HepG2 (cell line): Measurements from ENCODE around the gene AP4S1. TPM values are rescaled to one million over a fixed set of nuclear protein-coding genes. Genes with fewer than 3 reads are reported as not detected.

Source experiments
- ATAC-seq: fragments of 200-7000 bp; cut with Tn5 transposase; 3 replicates; pipeline ENCODE4 v1.9.1; 2020; ENCODE audit warnings: mild to moderate bottlenecking, moderate library complexity
- BruUV-seq: library from RNA; stranded (reverse); fragments of 400-500 nt; replicated peaks from 2 replicates; lab custom pipeline; 2021; lab: Mats Ljungman, UMichigan
- CTCF ChIA-PET: fragments of 300-600 bp; formaldehyde crosslinking; extraction: SDS; loops from one replicate; lab custom pipeline; 2021; ENCODE audit warnings: low total read pairs, inconsistent platforms, low intra/inter-chr PET ratio; lab: Yijun Ruan, JAX
- POLR2A ChIA-PET: fragments of 350-600 bp; sonication (Branson Sonifier 250); formaldehyde crosslinking; loops from one replicate; lab custom pipeline; 2020; ENCODE audit warnings: antibody characterized with exemption, inconsistent platforms; lab: Yijun Ruan, JAX
- DNase-seq: peaks from one replicate; pipeline ENCODE4 v3.0.0-alpha.2; 2015; ENCODE audit warnings: low spot score
- FAIRE-seq: peaks from 3 replicates; lab custom pipeline; 2011; peaks lifted over from hg19 to GRCh38; lab: Jason Lieb, UNC
- H2AFZ ChIP-seq: one replicate; pipeline ENCODE4 v1.6.1; 2011; ENCODE audit warnings: low read length, inconsistent platforms
- H3K27ac ChIP-seq: fragments of 300-600 bp; 3 replicates; pipeline ENCODE4 v1.8.0; 2011; ENCODE audit warnings: mixed run types, mild to moderate bottlenecking, mixed read lengths, low read length, inconsistent platforms; ENCODE audit not compliant: insufficient read depth; ENCODE audit errors: extremely low read length
- H3K27me3 ChIP-seq, 2 experiments: fragments of 200-600 bp in 1 of 2; 2 replicates in 1 of 2; 3 replicates in 1 of 2; pipeline versions ENCODE4 v1.6.0 to v1.8.0; 2011; ENCODE audit warnings: low read length in 2 of 2, mild to moderate bottlenecking in 2 of 2, moderate library complexity in 2 of 2, inconsistent platforms in 1 of 2; ENCODE audit not compliant: insufficient read depth in 2 of 2, control insufficient read depth in 1 of 2
- H3K36me3 ChIP-seq, 2 experiments: fragments of 200-600 bp in 1 of 2; replicated peaks in 1 of 2; 2 replicates in 1 of 2; 3 replicates in 1 of 2; pipeline versions ENCODE4 v1.5.1 to v1.8.0; 2011; ENCODE audit warnings: low read length in 2 of 2, inconsistent platforms in 1 of 2; ENCODE audit not compliant: insufficient read depth in 2 of 2, control insufficient read depth in 1 of 2
- H3K4me1 ChIP-seq: 2 replicates; pipeline ENCODE4 v1.5.1; 2012; ENCODE audit warnings: low read length, inconsistent platforms; ENCODE audit not compliant: insufficient read depth
- H3K4me2 ChIP-seq: 2 replicates; pipeline ENCODE4 v1.6.0; 2011; ENCODE audit warnings: low read depth, low read length, inconsistent platforms
- H3K4me3 ChIP-seq, 3 experiments: fragments of 200-600 bp in 1 of 3; sonication (generic), shearing (Covaris generic) in 1 of 3; replicated peaks in 1 of 3; 2 replicates each; pipeline ENCODE4 v1.5.1; 2011 to 2016; ENCODE audit warnings: low read length in 3 of 3, inconsistent platforms in 2 of 3, low read depth in 2 of 3, mild to moderate bottlenecking in 2 of 3, control low read depth in 1 of 3, mixed read lengths in 1 of 3; ENCODE audit not compliant: insufficient read depth in 1 of 3
- H3K79me2 ChIP-seq: one replicate; pipeline ENCODE4 v1.6.1; 2011; ENCODE audit warnings: low read length, inconsistent platforms; ENCODE audit not compliant: insufficient read depth
- H3K9ac ChIP-seq: 2 replicates; pipeline ENCODE4 v1.6.0; 2011; ENCODE audit warnings: mild to moderate bottlenecking, low read depth, low read length, inconsistent platforms; ENCODE audit not compliant: insufficient read depth
- H3K9me3 ChIP-seq: 2 replicates; pipeline ENCODE4 v1.5.1; 2012; ENCODE audit warnings: mild to moderate bottlenecking, low read length
- H4K20me1 ChIP-seq: 2 replicates; pipeline ENCODE4 v1.6.0; 2011; ENCODE audit warnings: inconsistent platforms, mild to moderate bottlenecking, low read length, moderate library complexity; ENCODE audit not compliant: insufficient read depth
- AKAP8 ChIP-seq: sonication (generic); formaldehyde crosslinking; IDR thresholded peaks from 2 replicates; pipeline ENCODE4 v1.5.1; 2020; ENCODE audit warnings: mild to moderate bottlenecking, missing genetic modification reagents
- CCDC6 ChIP-seq: sonication (generic); formaldehyde crosslinking; IDR thresholded peaks from 2 replicates; pipeline ENCODE4 v1.8.1; 2022; ENCODE audit warnings: mild to moderate bottlenecking, missing genetic modification reagents, moderate library complexity
- FOXA1 ChIP-seq, 2 experiments: fragments of 450-650 bp in 1 of 2; sonication (generic) in 1 of 2; formaldehyde crosslinking in 1 of 2; IDR thresholded peaks; 2 replicates each; pipeline versions ENCODE4 v1.4.0 to v1.6.1; 2016 to 2020; ENCODE audit warnings: missing genetic modification reagents in 1 of 2
- SYNCRIP ChIP-seq: fragments of 200-400 bp; formaldehyde crosslinking; IDR thresholded peaks from 2 replicates; pipeline ENCODE4 v1.6.1; 2018; ENCODE audit warnings: mild to moderate bottlenecking, low read depth, low read length; ENCODE audit not compliant: insufficient read depth
- ZNF224 ChIP-seq: sonication (generic); formaldehyde crosslinking; IDR thresholded peaks from 2 replicates; pipeline ENCODE4 v1.5.0; 2020; ENCODE audit warnings: mild to moderate bottlenecking, missing genetic modification reagents
- ZNF446 ChIP-seq: sonication (generic); formaldehyde crosslinking; IDR thresholded peaks from 2 replicates; pipeline ENCODE4 v1.5.0; 2020; ENCODE audit warnings: mild to moderate bottlenecking, missing genetic modification reagents
- ZNF572 ChIP-seq: sonication (generic); formaldehyde crosslinking; IDR thresholded peaks from 2 replicates; pipeline ENCODE4 v1.5.1; 2020; ENCODE audit warnings: mild to moderate bottlenecking, missing genetic modification reagents
- ZNF607 ChIP-seq: sonication (generic); formaldehyde crosslinking; IDR thresholded peaks from 2 replicates; pipeline ENCODE4 v1.5.1; 2020; ENCODE audit warnings: missing genetic modification reagents, mild to moderate bottlenecking, borderline replicate concordance
- ZNF646 ChIP-seq: sonication (generic); formaldehyde crosslinking; IDR thresholded peaks from 2 replicates; pipeline ENCODE4 v1.9.0; 2021; ENCODE audit warnings: mild to moderate bottlenecking, missing genetic modification reagents
- ZNF709 ChIP-seq: sonication (generic); formaldehyde crosslinking; IDR thresholded peaks from 2 replicates; pipeline ENCODE4 v1.5.0; 2020; ENCODE audit warnings: mild to moderate bottlenecking, missing genetic modification reagents
- WGBS: methylation state at CpG from one replicate; pipeline ENCODE4 v1.1.6; 2017; ENCODE audit warnings: low lambda C conversion rate; 5-methylcytosine and 5-hydroxymethylcytosine counted together
- in situ Hi-C: cut with HindIII; loops from 2 replicates; pipeline ENCODE4 v1.10.0; 2017; ENCODE audit warnings: low pct_unique_long_range_greater_than_20kb; ENCODE audit not compliant: extremely low pct_ligation_motif_present
- intact Hi-C: fragments of 100-400 bp; cut with micrococcal nuclease; formaldehyde crosslinking; loops from one replicate; pipeline ENCODE4 v1.10.0; 2022; ENCODE audit not compliant: unreplicated experiment
- polyA plus RNA-seq, 8 experiments: library from polyadenylated mRNA; depleted of rRNA in 3 of 8; stranded (reverse) in 7 of 8; unstranded in 1 of 8; fragments of >200 nt; fragmentation: Illumina TruSeq in 4 of 8; extraction: Trizol in 4 of 8; gene quantifications; 2 replicates each; pipeline versions ENCODE4 v1.2.1 to v1.2.3, GENCODE V29; 2011 to 2016; ENCODE audit warnings: low read depth in 4 of 8, missing spikeins in 1 of 8, mixed read lengths in 1 of 8; ENCODE audit not compliant: insufficient read depth in 1 of 8
- total RNA-seq, 5 experiments: library from RNA; depleted of rRNA; stranded (reverse); fragments of >200 nt; fragmentation: Illumina TruSeq; extraction: Trizol; gene quantifications; 2 replicates each; pipeline ENCODE4 v1.2.3, GENCODE V29; 2016; ENCODE audit warnings: low read depth in 1 of 5

AP4S1 gene
- total and polyA plus RNA-seq, 2 of the 13 experiments (the other 11 are each of a cell fraction or from before 2014, with no cell fraction given): 3.9 to 21.1 TPM

GRCh38 chr14:31060253-31060875 is 34.9 kb downstream of the AP4S1 start:
- Histone ChIP-seq H3K4me2 (no peak overlapping the region), H3K4me3 (no peak overlapping the region), H4K20me1 (no peaks in the 10 kb centered on the region), H3K27me3 (no peaks in the 10 kb centered on the region), H3K4me1 (peaks cover 7% of the 10 kb centered on the region; the same call in 1 of the 2 replicates), H3K36me3 (no peaks in the 10 kb centered on the region), H3K9ac (no peak overlapping the region), H3K9me3 (no peaks in the 10 kb centered on the region), H2AFZ (no peak overlapping the region), H3K27ac (no peak overlapping the region), H3K79me2 (no peaks in the 10 kb centered on the region)
- 95% methylated on average over 6 of the region's 6 CpGs for WGBS
- FAIRE-seq (no peak), ATAC-seq (no peak), DNase-seq (no peak)
- ChIA-PET POLR2A (interaction anchor here (0.8 to 2.1 kb wide), 3 partner anchors 27 to 36 kb away, joined by 3 to 14 read pairs (median 3); partner anchors contain the start of genes AP4S1 and STRN3), CTCF (no interaction called here)
- no TSS peak for BruUV-seq
- intact Hi-C loops: no loop called here
- 0 out of 2 replicates have a peak, but pooled peaks have one; percentile 23 for TF ChIP-seq ZNF607 (CRISPR knock-in tag)
- TF ChIP-seq ZNF446 (CRISPR knock-in tag): peak; percentile 52; the same call in 1 of the 2 replicates
- TF ChIP-seq SYNCRIP: no peak
- TF ChIP-seq ZNF709 (CRISPR knock-in tag): 0 out of 2 replicates have a peak, but pooled peaks have one; percentile 63
- no peak for TF ChIP-seq AKAP8
- TF ChIP-seq ZNF646 (CRISPR knock-in tag): peak; percentile 44; the same call in 1 of the 2 replicates
- peak; percentile 41; the same call in 1 of the 2 replicates for TF ChIP-seq CCDC6
- TF ChIP-seq ZNF572 (CRISPR knock-in tag): 0 out of 2 replicates have a peak, but pooled peaks have one; percentile 38
- TF ChIP-seq ZNF224: 0 out of 2 replicates have a peak, but pooled peaks have one; percentile 34
- no peak for TF ChIP-seq FOXA1 (IDR thresholded peaks at IDR 0.05)
- TF ChIP-seq FOXA1 (CRISPR knock-in tag; IDR thresholded peaks at IDR 0.05): no peak
- in situ Hi-C loops: no loop called here
